H1 (cell line): ENCODE results near the gene ZNF500.

Source experiments
- CHD1 ChIP-seq: IDR thresholded peaks from 2 replicates; pipeline ENCODE4 v1.6.1; 2012; ENCODE audit warnings: low read depth, low read length, improper control_type of control experiment
- GABPA ChIP-seq: IDR thresholded peaks from 2 replicates; pipeline ENCODE4 v1.6.1; 2011; ENCODE audit warnings: mild to moderate bottlenecking, low read length, moderate library complexity, borderline replicate concordance; ENCODE audit not compliant: insufficient read depth
- POLR2A ChIP-seq, 2 experiments: IDR thresholded peaks; 1 replicate in 1 of 2; 2 replicates in 1 of 2; pipeline ENCODE4 v1.6.1; 2011; ENCODE audit warnings: low read depth in 2 of 2, low read length in 2 of 2, mild to moderate bottlenecking in 2 of 2; ENCODE audit errors: control extremely low read depth in 1 of 2
- RBBP5 ChIP-seq: IDR thresholded peaks from 2 replicates; pipeline ENCODE4 v1.7.1; 2012; ENCODE audit warnings: low read depth, mild to moderate bottlenecking, inconsistent platforms, low read length, moderate library complexity, borderline replicate concordance
- SIX5 ChIP-seq: IDR thresholded peaks from 2 replicates; pipeline ENCODE4 v1.6.1; 2011; ENCODE audit warnings: mild to moderate bottlenecking, low read depth, low read length
- TAF7 ChIP-seq: optimal IDR thresholded peaks from 2 replicates; pipeline ENCODE3; 2011; ENCODE audit warnings: low read depth, mild to moderate bottlenecking, inconsistent platforms, low read length, moderate library complexity, borderline replicate concordance
- YY1 ChIP-seq: IDR thresholded peaks from 2 replicates; pipeline ENCODE4 v1.6.1; 2011; ENCODE audit warnings: low read depth, mild to moderate bottlenecking, low read length
- TF ChIP-seq, protein P1 (sequence below), 3 experiments: IDR thresholded peaks; 1 replicate in 2 of 3; 2 replicates in 1 of 3; pipeline versions ENCODE4 v1.5.1 to v1.6.1; 2011; ENCODE audit warnings: low read length in 3 of 3, mild to moderate bottlenecking in 3 of 3, inconsistent platforms in 2 of 3, low read depth in 1 of 3, moderate library complexity in 1 of 3; ENCODE audit not compliant: insufficient read depth in 1 of 3; ENCODE audit errors: control extremely low read depth in 1 of 3
- TF ChIP-seq, protein P2 (sequence below): IDR thresholded peaks from 2 replicates; pipeline ENCODE4 v1.6.1; 2011; ENCODE audit warnings: low read length, improper control_type of control experiment

DNA sequence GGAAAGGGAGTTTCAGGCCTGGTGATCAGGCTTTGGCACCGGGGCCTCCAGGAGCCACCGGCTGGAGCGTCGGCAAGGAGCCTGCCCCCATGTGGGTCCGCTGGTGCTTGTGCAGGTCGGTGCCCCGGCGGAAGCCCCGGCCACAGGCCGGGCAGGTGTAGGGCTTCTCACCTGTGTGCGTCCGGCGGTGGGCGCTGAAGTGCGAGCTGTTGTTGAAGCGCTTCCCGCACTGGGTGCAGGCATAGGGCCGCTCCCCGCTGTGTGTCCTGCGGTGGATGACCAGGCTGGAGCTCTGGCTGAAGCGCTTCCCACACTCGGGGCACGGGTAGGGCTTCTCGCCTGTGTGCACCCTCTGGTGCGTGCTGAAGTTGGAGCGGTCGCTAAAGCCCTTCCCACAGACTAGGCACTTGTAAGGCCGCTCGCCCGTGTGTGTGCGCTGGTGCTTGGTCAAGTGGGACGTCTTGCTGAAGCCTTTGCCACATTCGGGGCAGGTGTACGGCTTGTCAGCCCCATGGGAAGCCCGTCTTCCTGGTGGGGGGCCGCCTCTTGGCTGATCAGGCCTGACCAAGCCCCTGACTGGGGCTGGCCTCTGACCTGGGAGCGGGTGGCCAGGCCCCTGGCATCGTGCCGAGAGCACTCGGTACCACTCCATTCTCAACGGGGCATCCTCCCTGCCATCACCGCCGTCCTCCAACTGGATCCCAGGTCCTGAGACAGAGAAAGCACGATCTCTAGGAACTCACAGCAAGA is 14.4 kb downstream of the ZNF500 start:
- TF ChIP-seq TAF7 (no peak), RBBP5 (no peak), POLR2A (IDR thresholded peaks at IDR 0.05; ENCODE audit: control extremely low read depth in 1 of 2, low read depth in 2 of 2, low read length in 2 of 2) (no peak), SIX5 (no peak), GABPA (no peak), YY1 (no peak), CHD1 (no peak)
- TF ChIP-seq, protein P1, sequence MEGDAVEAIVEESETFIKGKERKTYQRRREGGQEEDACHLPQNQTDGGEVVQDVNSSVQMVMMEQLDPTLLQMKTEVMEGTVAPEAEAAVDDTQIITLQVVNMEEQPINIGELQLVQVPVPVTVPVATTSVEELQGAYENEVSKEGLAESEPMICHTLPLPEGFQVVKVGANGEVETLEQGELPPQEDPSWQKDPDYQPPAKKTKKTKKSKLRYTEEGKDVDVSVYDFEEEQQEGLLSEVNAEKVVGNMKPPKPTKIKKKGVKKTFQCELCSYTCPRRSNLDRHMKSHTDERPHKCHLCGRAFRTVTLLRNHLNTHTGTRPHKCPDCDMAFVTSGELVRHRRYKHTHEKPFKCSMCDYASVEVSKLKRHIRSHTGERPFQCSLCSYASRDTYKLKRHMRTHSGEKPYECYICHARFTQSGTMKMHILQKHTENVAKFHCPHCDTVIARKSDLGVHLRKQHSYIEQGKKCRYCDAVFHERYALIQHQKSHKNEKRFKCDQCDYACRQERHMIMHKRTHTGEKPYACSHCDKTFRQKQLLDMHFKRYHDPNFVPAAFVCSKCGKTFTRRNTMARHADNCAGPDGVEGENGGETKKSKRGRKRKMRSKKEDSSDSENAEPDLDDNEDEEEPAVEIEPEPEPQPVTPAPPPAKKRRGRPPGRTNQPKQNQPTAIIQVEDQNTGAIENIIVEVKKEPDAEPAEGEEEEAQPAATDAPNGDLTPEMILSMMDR (IDR thresholded peaks at IDR 0.05; ENCODE audit: control extremely low read depth in 1 of 3, insufficient read depth in 1 of 3, low read depth in 1 of 3, low read length in 3 of 3) = no peak
- TF ChIP-seq, protein P2, sequence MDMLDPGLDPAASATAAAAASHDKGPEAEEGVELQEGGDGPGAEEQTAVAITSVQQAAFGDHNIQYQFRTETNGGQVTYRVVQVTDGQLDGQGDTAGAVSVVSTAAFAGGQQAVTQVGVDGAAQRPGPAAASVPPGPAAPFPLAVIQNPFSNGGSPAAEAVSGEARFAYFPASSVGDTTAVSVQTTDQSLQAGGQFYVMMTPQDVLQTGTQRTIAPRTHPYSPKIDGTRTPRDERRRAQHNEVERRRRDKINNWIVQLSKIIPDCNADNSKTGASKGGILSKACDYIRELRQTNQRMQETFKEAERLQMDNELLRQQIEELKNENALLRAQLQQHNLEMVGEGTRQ = no peak
